Measurements from ENCODE around the gene TCERG1. TPM values are rescaled to one million over a fixed set of nuclear protein-coding genes. Genes with fewer than 3 reads are reported as not detected.

TCERG1 gene
- total RNA-seq, 1 experiment from 2014 or later, result 112 TPM

GRCh38 chr5:146499680-146500079 is 52.5 kb downstream of the TCERG1 start:
- Histone ChIP-seq H2BK120ac (ENCODE audit: low read depth, low read length, poor library complexity, severe bottlenecking) (no peak overlapping the region), H2BK20ac (ENCODE audit: low read depth, low read length, poor library complexity, severe bottlenecking) (no peak overlapping the region), H3K56ac (ENCODE audit: insufficient read length, low read depth, low read length) (no peak overlapping the region), H3K23ac (ENCODE audit: insufficient read length, low read depth, low read length) (no peak overlapping the region), H2AK5ac (ENCODE audit: insufficient read length, low read length) (no peak overlapping the region), H2BK15ac (ENCODE audit: low read depth, low read length) (no peak overlapping the region), H3K14ac (ENCODE audit: insufficient read depth, low read length) (no peak overlapping the region), H3T11ph (ENCODE audit: low read length) (no peak overlapping the region), H3K23me2 (ENCODE audit: insufficient read length, low read depth, low read length, poor library complexity, severe bottlenecking) (no peaks in the 10 kb centered on the region), H3K79me2 (ENCODE audit: insufficient read depth, low read length) (no peaks in the 10 kb centered on the region), H4K20me1 (ENCODE audit: control insufficient read depth, insufficient read depth, insufficient read length) (no peaks in the 10 kb centered on the region), H4K91ac (ENCODE audit: insufficient read length, low read depth, low read length) (no peak overlapping the region), H3K18ac (ENCODE audit: insufficient read length, low read depth, low read length) (no peak overlapping the region), H3K4ac (ENCODE audit: low read depth, low read length) (no peak overlapping the region), H3K27ac (ENCODE audit: insufficient read length, low read depth, low read length) (no peak overlapping the region), H2BK12ac (ENCODE audit: insufficient read length, low read depth, low read length) (no peak overlapping the region), H2AFZ (ENCODE audit: low read length) (no peak overlapping the region), H3K9me3 (ENCODE audit: control insufficient read depth, low read depth, low read length) (no peaks in the 10 kb centered on the region), H3K27me3 (ENCODE audit: insufficient read depth, low read length) (no peaks in the 10 kb centered on the region), H4K8ac (replicated peaks; ENCODE audit: insufficient read length, low read depth, low read length) (no peak overlapping the region), H3K4me2 (ENCODE audit: insufficient read depth, insufficient read length, low read length) (no peak overlapping the region), H4K5ac (ENCODE audit: insufficient read length, low read depth, low read length) (no peak overlapping the region), H2BK5ac (ENCODE audit: insufficient read length, low read length) (no peak overlapping the region), H3K9ac (ENCODE audit: extremely low read depth, insufficient read length, low read length) (no peak overlapping the region), H3K79me1 (ENCODE audit: insufficient read depth, low read depth, low read length, poor library complexity, severe bottlenecking) (no peaks in the 10 kb centered on the region), H3K4me1 (ENCODE audit: insufficient read depth, low read length) (no peaks in the 10 kb centered on the region)
- TF ChIP-seq CTCF (conservative IDR thresholded peaks at IDR 0.05), result no peak
- Mint-ChIP-seq H3K4me1 (no peaks in the 10 kb centered on the region), H3K27me3 (ENCODE audit: low read depth) (no peaks in the 10 kb centered on the region), H3K9me3 (no peaks in the 10 kb centered on the region), H3K27ac (no peak overlapping the region), H3K36me3 (ENCODE audit: insufficient read depth in 1 of 3, low read depth in 3 of 3) (peaks cover 18 to 49% (median 34%) of the 10 kb centered on the region in 3 experiments; a peak in 6 of 7 replicates), H3K4me3 (no peak overlapping the region)
- WGBS (ENCODE audit: extremely low coverage, insufficient read length, low lambda C conversion rate), result no CpG with 5 or more reads among the region's 4 CpGs
- DNase-seq, result no peak
